ENCODE data around the gene ABI1. TPM values are rescaled to one million over a fixed set of nuclear protein-coding genes. Genes with fewer than 3 reads are reported as not detected.

The ABI1 gene
- total and polyA plus RNA-seq, 2 donors (not counting 1 experiment from before 2014, with no cell fraction given), result 29.4 to 74.3 TPM

DNA sequence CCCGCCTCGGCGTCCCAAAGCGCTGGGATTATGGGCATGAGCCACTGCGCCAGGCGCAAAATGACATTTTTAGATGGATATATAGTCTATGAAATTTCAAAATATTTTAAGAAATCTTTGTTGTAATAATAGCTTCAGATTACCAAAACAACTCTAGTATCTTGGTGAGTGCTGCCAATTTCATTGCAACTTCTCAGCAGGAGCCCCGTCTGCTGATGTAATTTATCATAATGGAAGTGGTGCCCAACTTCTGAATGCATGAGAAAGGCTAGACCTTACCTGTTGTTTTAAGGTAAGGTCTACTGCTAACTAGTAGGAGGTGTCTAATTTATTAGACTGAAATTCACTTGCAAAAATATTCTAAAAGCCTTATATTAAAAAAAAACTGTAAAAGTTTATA, 143.3 kb downstream of the ABI1 start:
- Histone ChIP-seq H3K4me2 (ENCODE audit: extremely low read depth, insufficient read depth, low read length) (no peak overlapping the region), H3K4me1 (ENCODE audit: control insufficient read depth, extremely low read depth, insufficient read depth, low read length) (no peaks in the 10 kb centered on the region), H2AFZ (ENCODE audit: low read length) (no peak overlapping the region), H3K4me3 (replicated peaks in 1 of 4; ENCODE audit: control extremely low read depth in 1 of 4, insufficient read depth in 1 of 4, low read depth in 3 of 4, low read length in 4 of 4) (no peak overlapping the region), H3K9me3 (ENCODE audit: control insufficient read depth, insufficient read depth, low read depth, low read length) (no peaks in the 10 kb centered on the region), H3K9ac (ENCODE audit: insufficient read depth, low read length) (no peak overlapping the region), H3K27ac (ENCODE audit: insufficient read depth, low read length) (no peak overlapping the region), H3K27me3 (ENCODE audit: control insufficient read depth, insufficient read depth, low read length) (no peaks in the 10 kb centered on the region), H4K20me1 (ENCODE audit: control insufficient read depth, extremely low read depth, insufficient read depth, low read length) (no peaks in the 10 kb centered on the region), H3K79me2 (ENCODE audit: control insufficient read depth, insufficient read depth, low read length) (no peaks in the 10 kb centered on the region), H3K36me3 (ENCODE audit: control insufficient read depth, insufficient read depth, low read length) (no peaks in the 10 kb centered on the region)
- TF ChIP-seq, protein P1, sequence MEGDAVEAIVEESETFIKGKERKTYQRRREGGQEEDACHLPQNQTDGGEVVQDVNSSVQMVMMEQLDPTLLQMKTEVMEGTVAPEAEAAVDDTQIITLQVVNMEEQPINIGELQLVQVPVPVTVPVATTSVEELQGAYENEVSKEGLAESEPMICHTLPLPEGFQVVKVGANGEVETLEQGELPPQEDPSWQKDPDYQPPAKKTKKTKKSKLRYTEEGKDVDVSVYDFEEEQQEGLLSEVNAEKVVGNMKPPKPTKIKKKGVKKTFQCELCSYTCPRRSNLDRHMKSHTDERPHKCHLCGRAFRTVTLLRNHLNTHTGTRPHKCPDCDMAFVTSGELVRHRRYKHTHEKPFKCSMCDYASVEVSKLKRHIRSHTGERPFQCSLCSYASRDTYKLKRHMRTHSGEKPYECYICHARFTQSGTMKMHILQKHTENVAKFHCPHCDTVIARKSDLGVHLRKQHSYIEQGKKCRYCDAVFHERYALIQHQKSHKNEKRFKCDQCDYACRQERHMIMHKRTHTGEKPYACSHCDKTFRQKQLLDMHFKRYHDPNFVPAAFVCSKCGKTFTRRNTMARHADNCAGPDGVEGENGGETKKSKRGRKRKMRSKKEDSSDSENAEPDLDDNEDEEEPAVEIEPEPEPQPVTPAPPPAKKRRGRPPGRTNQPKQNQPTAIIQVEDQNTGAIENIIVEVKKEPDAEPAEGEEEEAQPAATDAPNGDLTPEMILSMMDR (conservative IDR thresholded peaks at IDR 0.05 in 1 of 2, IDR thresholded peaks at IDR 0.05 in 1 of 2; ENCODE audit: low read depth in 1 of 2, low read length in 2 of 2), result no peak
- no peak for TF ChIP-seq EZH2 (IDR thresholded peaks at IDR 0.05; ENCODE audit: low read length, missing control alignments)
- DNase-seq (ENCODE audit: low read depth in 2 of 2), result no peak

DNA sequence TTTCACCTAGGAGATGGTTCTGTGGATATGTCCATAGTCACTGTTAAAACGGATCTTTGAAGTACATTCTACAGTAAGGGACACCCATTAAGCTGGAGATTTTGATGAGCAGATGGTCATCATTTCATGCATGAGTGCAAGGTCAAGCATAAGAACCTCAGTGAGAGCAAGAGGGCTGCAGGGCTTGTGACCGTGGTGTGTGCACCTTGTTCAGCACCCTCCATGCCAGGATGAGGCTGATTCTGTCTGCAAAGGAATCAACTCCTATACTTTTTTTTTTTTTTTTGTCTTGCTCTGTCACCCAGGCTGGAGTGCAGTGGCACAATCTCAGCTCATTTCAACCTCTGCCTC, 145.6 kb downstream of the ABI1 start:
- Histone ChIP-seq H3K4me2 (ENCODE audit: extremely low read depth, insufficient read depth, low read length) (no peak overlapping the region), H3K9ac (ENCODE audit: insufficient read depth, low read length) (no peak overlapping the region), H3K27ac (ENCODE audit: insufficient read depth, low read length) (no peak overlapping the region), H3K4me1 (ENCODE audit: control insufficient read depth, extremely low read depth, insufficient read depth, low read length) (no peaks in the 10 kb centered on the region), H2AFZ (ENCODE audit: low read length) (no peak overlapping the region), H3K9me3 (ENCODE audit: control insufficient read depth, insufficient read depth, low read depth, low read length) (no peaks in the 10 kb centered on the region), H3K79me2 (ENCODE audit: control insufficient read depth, insufficient read depth, low read length) (no peaks in the 10 kb centered on the region), H3K4me3 (replicated peaks in 1 of 4; ENCODE audit: control extremely low read depth in 1 of 4, insufficient read depth in 1 of 4, low read depth in 3 of 4, low read length in 4 of 4) (no peak overlapping the region), H3K27me3 (ENCODE audit: control insufficient read depth, insufficient read depth, low read length) (no peaks in the 10 kb centered on the region), H3K36me3 (ENCODE audit: control insufficient read depth, insufficient read depth, low read length) (no peaks in the 10 kb centered on the region), H4K20me1 (ENCODE audit: control insufficient read depth, extremely low read depth, insufficient read depth, low read length) (no peaks in the 10 kb centered on the region)
- no peak for DNase-seq (ENCODE audit: low read depth in 2 of 2)
- TF ChIP-seq, protein P1 (conservative IDR thresholded peaks at IDR 0.05 in 1 of 2, IDR thresholded peaks at IDR 0.05 in 1 of 2; ENCODE audit: low read depth in 1 of 2, low read length in 2 of 2), result no peak
- no peak for TF ChIP-seq EZH2 (IDR thresholded peaks at IDR 0.05; ENCODE audit: low read length, missing control alignments)

DNA sequence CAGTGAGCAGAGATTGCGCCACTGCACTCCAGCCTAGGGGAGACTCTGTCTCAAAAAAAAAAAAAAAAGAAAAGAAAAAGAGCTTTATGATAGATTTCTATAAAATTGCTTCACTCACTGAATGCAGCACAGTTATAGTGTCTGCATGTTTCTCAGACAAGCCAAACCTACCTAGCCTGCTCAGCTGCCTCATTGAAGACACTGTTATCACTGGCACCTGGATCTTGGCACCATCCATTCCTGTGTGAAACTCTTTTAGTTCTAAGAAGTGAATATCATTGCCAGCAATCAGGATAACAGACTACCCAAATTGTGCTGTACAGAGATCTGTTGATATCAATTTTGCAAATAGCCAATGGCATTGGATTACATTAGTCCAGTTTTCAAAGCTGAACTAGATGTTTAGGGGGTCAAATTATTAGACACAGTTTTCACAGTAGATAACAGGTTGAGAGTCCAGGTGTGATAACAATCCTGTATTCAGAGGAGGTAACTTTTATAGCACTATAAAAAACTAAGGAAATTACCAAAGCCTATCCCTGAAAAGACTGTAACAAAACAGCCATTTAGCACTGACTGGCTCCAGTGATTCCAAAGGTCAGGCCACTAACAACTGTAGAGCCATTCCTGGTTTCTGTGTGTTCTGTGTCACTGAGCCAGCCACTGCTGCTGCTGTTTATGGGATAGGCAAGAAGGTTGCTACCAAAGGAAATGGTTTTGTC, 146.2 kb downstream of the ABI1 start:
- Histone ChIP-seq H3K4me1 (ENCODE audit: control insufficient read depth, extremely low read depth, insufficient read depth, low read length) (no peaks in the 10 kb centered on the region), H3K9ac (ENCODE audit: insufficient read depth, low read length) (no peak overlapping the region), H3K27ac (ENCODE audit: insufficient read depth, low read length) (no peak overlapping the region), H3K4me3 (replicated peaks in 1 of 4; ENCODE audit: control extremely low read depth in 1 of 4, insufficient read depth in 1 of 4, low read depth in 3 of 4, low read length in 4 of 4) (no peak overlapping the region), H2AFZ (ENCODE audit: low read length) (no peak overlapping the region), H3K79me2 (ENCODE audit: control insufficient read depth, insufficient read depth, low read length) (no peaks in the 10 kb centered on the region), H3K9me3 (ENCODE audit: control insufficient read depth, insufficient read depth, low read depth, low read length) (no peaks in the 10 kb centered on the region), H3K36me3 (ENCODE audit: control insufficient read depth, insufficient read depth, low read length) (no peaks in the 10 kb centered on the region), H3K27me3 (ENCODE audit: control insufficient read depth, insufficient read depth, low read length) (no peaks in the 10 kb centered on the region), H3K4me2 (ENCODE audit: extremely low read depth, insufficient read depth, low read length) (no peak overlapping the region), H4K20me1 (ENCODE audit: control insufficient read depth, extremely low read depth, insufficient read depth, low read length) (no peaks in the 10 kb centered on the region)
- DNase-seq (ENCODE audit: low read depth in 2 of 2), result no peak
- TF ChIP-seq EZH2 (IDR thresholded peaks at IDR 0.05; ENCODE audit: low read length, missing control alignments), result no peak
- TF ChIP-seq, protein P1 (conservative IDR thresholded peaks at IDR 0.05 in 1 of 2, IDR thresholded peaks at IDR 0.05 in 1 of 2; ENCODE audit: low read depth in 1 of 2, low read length in 2 of 2), result no peak

Measured in fibroblast of lung (primary cell).